IMR-90 (cell line): ENCODE data around the gene EFCAB8. TPM values are rescaled to one million over a fixed set of nuclear protein-coding genes. Genes with fewer than 3 reads are reported as not detected.

Experiments
- ATAC-seq: fragments of 200-7000 bp; cut with Tn5 transposase; 2 replicates; pipeline ENCODE4 v1.9.1; 2020; ENCODE audit warnings: low read depth, mild to moderate bottlenecking, moderate library complexity
- BruUV-seq: library from RNA; stranded (reverse); fragments of 400-500 nt; replicated peaks from 2 replicates; lab custom pipeline; 2021; lab: Mats Ljungman, UMichigan
- CTCF ChIA-PET: fragments of 300-600 bp; formaldehyde crosslinking; extraction: SDS; loops from one replicate; lab custom pipeline; 2021; ENCODE audit warnings: antibody characterized with exemption; lab: Yijun Ruan, JAX
- POLR2A ChIA-PET: fragments of 300-600 bp; sonication (Branson Sonifier 250); formaldehyde crosslinking; loops from one replicate; lab custom pipeline; 2022; ENCODE audit warnings: antibody characterized with exemption; ENCODE audit not compliant: unreplicated experiment; lab: Charles Lee
- DNase-seq: peaks from one replicate; pipeline ENCODE4 v3.0.0; 2013
- H2AFZ ChIP-seq: replicated peaks from 2 replicates; pipeline ENCODE3; 2013; ENCODE audit warnings: low read length, mild to moderate bottlenecking; ENCODE audit not compliant: poor library complexity
- H2AK5ac ChIP-seq: 2 replicates; pipeline ENCODE4 v1.6.1; 2013; ENCODE audit warnings: low read depth, low read length, inconsistent platforms
- H2AK9ac ChIP-seq: replicated peaks from 2 replicates; pipeline ENCODE3; 2013; ENCODE audit warnings: mild to moderate bottlenecking, low read depth, low read length, moderate library complexity; ENCODE audit not compliant: poor library complexity
- H2BK120ac ChIP-seq: 2 replicates; pipeline ENCODE4 v1.6.1; 2013; ENCODE audit warnings: low read depth, low read length, inconsistent platforms
- H2BK15ac ChIP-seq: 3 replicates; pipeline ENCODE4 v1.6.1; 2013; ENCODE audit warnings: low read depth, low read length, inconsistent platforms
- H2BK20ac ChIP-seq: 2 replicates; pipeline ENCODE4 v1.6.1; 2013; ENCODE audit warnings: low read depth, mild to moderate bottlenecking, inconsistent platforms, low read length, moderate library complexity
- H2BK5ac ChIP-seq: 2 replicates; pipeline ENCODE4 v1.6.1; 2013; ENCODE audit warnings: mild to moderate bottlenecking, low read depth, low read length, inconsistent platforms; ENCODE audit not compliant: poor library complexity, severe bottlenecking
- H3K14ac ChIP-seq: replicated peaks from 2 replicates; pipeline ENCODE4 v1.6.1; 2013; ENCODE audit warnings: low read depth, low read length, inconsistent platforms
- H3K18ac ChIP-seq: 2 replicates; pipeline ENCODE4 v1.6.1; 2013; ENCODE audit warnings: low read depth, low read length, control low read depth
- H3K23ac ChIP-seq: 2 replicates; pipeline ENCODE4 v1.6.1; 2013; ENCODE audit warnings: low read depth, low read length, inconsistent platforms
- H3K27ac ChIP-seq: 2 replicates; pipeline ENCODE4 v1.5.1; 2013; ENCODE audit warnings: mild to moderate bottlenecking, control low read depth, low read length; ENCODE audit not compliant: insufficient read depth
- H3K27me3 ChIP-seq: 2 replicates; pipeline ENCODE4 v1.6.1; 2013; ENCODE audit warnings: low read length; ENCODE audit not compliant: control insufficient read depth, insufficient read depth
- H3K36me3 ChIP-seq: 2 replicates; pipeline ENCODE4 v1.6.1; 2013; ENCODE audit warnings: low read length, mixed read lengths; ENCODE audit not compliant: control insufficient read depth, insufficient read depth
- H3K4ac ChIP-seq: 2 replicates; pipeline ENCODE4 v1.6.1; 2013; ENCODE audit warnings: low read depth, low read length, inconsistent platforms
- H3K4me1 ChIP-seq: 2 replicates; pipeline ENCODE4 v1.6.1; 2013; ENCODE audit warnings: low read length, mixed read lengths; ENCODE audit not compliant: control insufficient read depth, insufficient read depth
- H3K4me2 ChIP-seq: 2 replicates; pipeline ENCODE4 v1.6.1; 2013; ENCODE audit warnings: low read depth, mild to moderate bottlenecking, control low read depth, low read length, moderate library complexity
- H3K4me3 ChIP-seq: 2 replicates; pipeline ENCODE4 v1.5.1; 2013; ENCODE audit warnings: low read depth, mild to moderate bottlenecking, control low read depth, low read length, moderate library complexity; ENCODE audit not compliant: insufficient read depth
- H3K56ac ChIP-seq: 2 replicates; pipeline ENCODE4 v1.6.1; 2013; ENCODE audit warnings: low read length, inconsistent platforms; ENCODE audit not compliant: insufficient read depth; ENCODE audit errors: extremely low read depth
- H3K79me1 ChIP-seq, 2 experiments: 2 replicates each; pipeline ENCODE4 v1.6.1; 2013; ENCODE audit warnings: low read length in 2 of 2, inconsistent platforms in 1 of 2, low read depth in 1 of 2
- H3K9ac ChIP-seq: 2 replicates; pipeline ENCODE4 v1.6.1; 2013; ENCODE audit warnings: low read depth, low read length, control low read depth
- H3K9me1 ChIP-seq: 2 replicates; pipeline ENCODE4 v1.6.1; 2013; ENCODE audit warnings: low read length, inconsistent platforms; ENCODE audit not compliant: insufficient read depth
- H3K9me3 ChIP-seq: 2 replicates; pipeline ENCODE4 v1.6.1; 2013; ENCODE audit warnings: low read length; ENCODE audit not compliant: control insufficient read depth, insufficient read depth
- H4K20me1 ChIP-seq: 2 replicates; pipeline ENCODE4 v1.6.1; 2013; ENCODE audit warnings: low read length, inconsistent platforms; ENCODE audit not compliant: insufficient read depth
- H4K5ac ChIP-seq: 2 replicates; pipeline ENCODE4 v1.6.1; 2013; ENCODE audit warnings: mild to moderate bottlenecking, low read depth, low read length, control low read depth
- H4K8ac ChIP-seq, 2 experiments: 2 replicates each; pipeline ENCODE4 v1.6.1; 2013; ENCODE audit warnings: low read depth in 2 of 2, low read length in 2 of 2, control low read depth in 1 of 2, inconsistent platforms in 1 of 2
- H4K91ac ChIP-seq: 2 replicates; pipeline ENCODE4 v1.6.1; 2013; ENCODE audit warnings: low read depth, low read length, inconsistent platforms; ENCODE audit not compliant: insufficient read depth
- BHLHE40 ChIP-seq: fragments of 150-350 bp; IDR thresholded peaks from 2 replicates; pipeline ENCODE4 v1.6.1; 2016; ENCODE audit warnings: mild to moderate bottlenecking, low read depth, low read length
- CEBPB ChIP-seq: IDR thresholded peaks from 2 replicates; pipeline ENCODE4 v1.6.1; 2012; ENCODE audit warnings: low read depth, low read length, improper control_type of control experiment
- CHD1 ChIP-seq: IDR thresholded peaks from 2 replicates; pipeline ENCODE4 v1.6.1; 2012; ENCODE audit warnings: low read depth, low read length, improper control_type of control experiment
- CTCF ChIP-seq: conservative IDR thresholded peaks from 2 replicates; pipeline ENCODE4 v1.5.1; 2012; ENCODE audit warnings: mild to moderate bottlenecking, low read depth, low read length, improper control_type of control experiment
- ELK1 ChIP-seq: fragments of 150-350 bp; IDR thresholded peaks from 2 replicates; pipeline ENCODE4 v1.6.1; 2016; ENCODE audit warnings: low read depth, mild to moderate bottlenecking, low read length, moderate library complexity, borderline replicate concordance
- FOS ChIP-seq: fragments of 150-350 bp; IDR thresholded peaks from 2 replicates; pipeline ENCODE4 v1.6.1; 2016; ENCODE audit warnings: low read depth, low read length
- MAFK ChIP-seq: IDR thresholded peaks from 2 replicates; pipeline ENCODE4 v1.6.1; 2012; ENCODE audit warnings: low read depth, low read length, improper control_type of control experiment
- MAZ ChIP-seq: IDR thresholded peaks from 2 replicates; pipeline ENCODE4 v1.6.1; 2012; ENCODE audit warnings: low read depth, mild to moderate bottlenecking, low read length, improper control_type of control experiment, moderate library complexity, borderline replicate concordance
- MXI1 ChIP-seq: IDR thresholded peaks from 2 replicates; pipeline ENCODE4 v1.6.1; 2012; ENCODE audit warnings: low read depth, mild to moderate bottlenecking, low read length, moderate library complexity, borderline replicate concordance
- NFE2L2 ChIP-seq: fragments of 150-350 bp; IDR thresholded peaks from 2 replicates; pipeline ENCODE4 v1.6.1; 2016; ENCODE audit warnings: low read depth, mild to moderate bottlenecking, low read length
- POLR2A ChIP-seq: IDR thresholded peaks from 2 replicates; pipeline ENCODE4 v1.6.1; 2012; ENCODE audit warnings: mild to moderate bottlenecking, low read depth, low read length
- RAD21 ChIP-seq: IDR thresholded peaks from 2 replicates; pipeline ENCODE4 v1.6.1; 2012; ENCODE audit warnings: low read length, improper control_type of control experiment
- RCOR1 ChIP-seq: IDR thresholded peaks from 2 replicates; pipeline ENCODE4 v1.6.1; 2012; ENCODE audit warnings: mild to moderate bottlenecking, low read length, improper control_type of control experiment; ENCODE audit not compliant: insufficient replicate concordance
- RFX5 ChIP-seq: IDR thresholded peaks from 2 replicates; pipeline ENCODE4 v1.8.0; 2012; ENCODE audit warnings: low read depth, mild to moderate bottlenecking, low read length, moderate library complexity
- SMC3 ChIP-seq: fragments of 150-350 bp; IDR thresholded peaks from 2 replicates; pipeline ENCODE4 v1.6.1; 2016; ENCODE audit warnings: low read depth, mild to moderate bottlenecking, antibody characterized with exemption, low read length, moderate library complexity
- whole genome bisulfite sequencing, 2 experiments: methylation state at CpG; one replicate each; pipeline versions ENCODE4 v1.1.5 to v1.1.7; 2013; ENCODE audit warnings: missing lambda C conversion rate in 2 of 2; ENCODE audit not compliant: insufficient read length in 1 of 2; ENCODE audit errors: extremely low coverage in 2 of 2; 5-methylcytosine and 5-hydroxymethylcytosine counted together
- dilution Hi-C: fragments of 300-500 bp; cut with HindIII; formaldehyde crosslinking; loops from one replicate; pipeline ENCODE4 v1.14.3; 2018; ENCODE audit warnings: low sequenced_read_pairs; ENCODE audit not compliant: unreplicated experiment
- in situ Hi-C: fragments of 300-500 bp; cut with MboI; formaldehyde crosslinking; loops from 3 replicates; pipeline ENCODE4 v1.14.3; 2019; ENCODE audit warnings: low sequenced_read_pairs, inconsistent platforms, mixed read lengths
- intact Hi-C: fragments of 100-400 bp; cut with micrococcal nuclease; formaldehyde crosslinking; loops from 2 replicates; pipeline ENCODE4 v1.10.0; 2022
- polyA plus RNA-seq, 3 experiments: library from polyadenylated mRNA; depleted of rRNA; stranded (reverse); fragments of >200 nt; gene quantifications; 2 replicates each; pipeline ENCODE4 v1.2.3, GENCODE V29; 2012; ENCODE audit warnings: low replicate concordance in 1 of 3
- total RNA-seq: library from RNA; depleted of rRNA; stranded (reverse); fragments of >200 nt; gene quantifications from 2 replicates; pipeline ENCODE4 v1.2.3, GENCODE V29; 2012
- TF ChIP-seq, protein P1 (sequence below): fragments of 150-350 bp; IDR thresholded peaks from 2 replicates; pipeline ENCODE4 v1.6.1; 2017; ENCODE audit warnings: mild to moderate bottlenecking, antibody characterized with exemption, low read length, low read depth

EFCAB8 gene
- total and polyA plus RNA-seq, 2 of the 4 experiments (the other 2 are of a cell fraction) = not detected

DNA sequence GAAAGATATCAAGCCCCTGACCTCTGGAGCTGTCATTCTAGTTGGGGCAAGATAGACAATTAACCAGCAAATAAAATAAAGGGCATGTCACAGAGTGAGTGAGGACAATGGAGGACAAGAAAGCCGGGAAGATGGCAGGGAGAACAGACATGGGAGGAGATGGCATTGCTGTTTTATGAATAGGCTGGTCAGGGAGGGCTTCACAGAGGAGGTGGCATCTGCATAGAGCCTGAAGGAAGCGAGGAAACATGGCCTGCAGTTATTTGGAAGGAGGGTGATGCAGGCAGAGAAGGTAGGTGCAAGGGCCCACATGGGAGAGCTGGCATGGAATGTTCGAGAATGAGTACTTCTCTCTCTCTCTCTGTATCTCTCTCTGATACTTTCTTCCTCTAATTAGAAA is 63.7 kb downstream of the EFCAB8 start:
- Histone ChIP-seq H3K23ac (no peak overlapping the region), H3K18ac (no peak overlapping the region), H2BK15ac (no peak overlapping the region), H4K91ac (no peak overlapping the region), H3K9ac (no peak overlapping the region), H2BK20ac (no peak overlapping the region), H2AK9ac (no peak overlapping the region), H2BK5ac (no peak overlapping the region), H4K8ac (no peak overlapping the region), H2AFZ (no peak overlapping the region), H3K36me3 (no peaks in the 10 kb centered on the region), H3K4ac (no peak overlapping the region), H4K5ac (no peak overlapping the region), H2BK120ac (no peak overlapping the region), H3K4me1 (no peaks in the 10 kb centered on the region), H3K9me1 (no peaks in the 10 kb centered on the region), H3K27ac (no peak overlapping the region), H3K4me3 (no peak overlapping the region), H3K56ac (no peak overlapping the region), H3K27me3 (peaks cover 6% of the 10 kb centered on the region), H3K14ac (no peak overlapping the region), H3K9me3 (no peaks in the 10 kb centered on the region), H2AK5ac (no peak overlapping the region), H3K4me2 (no peak overlapping the region), H3K79me1 (no peaks in the 10 kb centered on the region), H4K20me1 (no peaks in the 10 kb centered on the region)
- dilution Hi-C loops (no loop called here), intact Hi-C loops (no loop called here), in situ Hi-C loops (no loop called here)
- TF ChIP-seq MAFK (no peak), RCOR1 (no peak), CTCF (no peak), RAD21 (no peak), ELK1 (no peak), CEBPB (no peak), RFX5 (no peak), POLR2A (no peak), SMC3 (no peak), MXI1 (no peak), NFE2L2 (no peak), FOS (no peak), CHD1 (no peak), MAZ (no peak), BHLHE40 (no peak)
- TF ChIP-seq, protein P1, sequence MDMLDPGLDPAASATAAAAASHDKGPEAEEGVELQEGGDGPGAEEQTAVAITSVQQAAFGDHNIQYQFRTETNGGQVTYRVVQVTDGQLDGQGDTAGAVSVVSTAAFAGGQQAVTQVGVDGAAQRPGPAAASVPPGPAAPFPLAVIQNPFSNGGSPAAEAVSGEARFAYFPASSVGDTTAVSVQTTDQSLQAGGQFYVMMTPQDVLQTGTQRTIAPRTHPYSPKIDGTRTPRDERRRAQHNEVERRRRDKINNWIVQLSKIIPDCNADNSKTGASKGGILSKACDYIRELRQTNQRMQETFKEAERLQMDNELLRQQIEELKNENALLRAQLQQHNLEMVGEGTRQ = no peak
- ChIA-PET CTCF (no interaction called here), POLR2A (no interaction called here)
- no TSS peak for BruUV-seq
- no peak for ATAC-seq
- no peak for DNase-seq
- no CpG with 5 or more reads among the region's 3 CpGs for WGBS, 2 experiments
